ENCODE data around the gene ATP5MC3.

Gene ATP5MC3

DNA sequence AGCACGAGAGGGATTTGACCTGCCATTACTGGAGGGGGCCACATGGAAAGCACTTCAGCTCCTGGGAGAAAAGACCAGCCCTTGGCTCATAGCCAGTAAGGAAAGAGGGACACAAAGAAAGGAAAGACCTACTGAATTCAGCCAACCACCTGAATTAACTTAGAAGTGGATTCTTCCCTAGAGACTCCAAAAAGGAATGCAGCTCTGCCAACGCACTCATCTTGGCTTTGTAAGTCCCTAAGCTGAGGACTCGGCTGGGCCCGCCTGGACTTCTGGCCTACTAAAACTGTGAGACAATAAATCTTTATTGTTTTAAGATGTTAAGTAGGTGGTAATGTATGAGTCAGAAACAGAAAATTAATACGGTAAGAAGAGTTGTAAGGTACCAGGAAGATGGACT, 25.0 kb downstream of the ATP5MC3 start:
- H3K27ac ChIP-seq, result no peak overlapping the region
- TF ChIP-seq, protein P1, sequence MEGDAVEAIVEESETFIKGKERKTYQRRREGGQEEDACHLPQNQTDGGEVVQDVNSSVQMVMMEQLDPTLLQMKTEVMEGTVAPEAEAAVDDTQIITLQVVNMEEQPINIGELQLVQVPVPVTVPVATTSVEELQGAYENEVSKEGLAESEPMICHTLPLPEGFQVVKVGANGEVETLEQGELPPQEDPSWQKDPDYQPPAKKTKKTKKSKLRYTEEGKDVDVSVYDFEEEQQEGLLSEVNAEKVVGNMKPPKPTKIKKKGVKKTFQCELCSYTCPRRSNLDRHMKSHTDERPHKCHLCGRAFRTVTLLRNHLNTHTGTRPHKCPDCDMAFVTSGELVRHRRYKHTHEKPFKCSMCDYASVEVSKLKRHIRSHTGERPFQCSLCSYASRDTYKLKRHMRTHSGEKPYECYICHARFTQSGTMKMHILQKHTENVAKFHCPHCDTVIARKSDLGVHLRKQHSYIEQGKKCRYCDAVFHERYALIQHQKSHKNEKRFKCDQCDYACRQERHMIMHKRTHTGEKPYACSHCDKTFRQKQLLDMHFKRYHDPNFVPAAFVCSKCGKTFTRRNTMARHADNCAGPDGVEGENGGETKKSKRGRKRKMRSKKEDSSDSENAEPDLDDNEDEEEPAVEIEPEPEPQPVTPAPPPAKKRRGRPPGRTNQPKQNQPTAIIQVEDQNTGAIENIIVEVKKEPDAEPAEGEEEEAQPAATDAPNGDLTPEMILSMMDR (IDR thresholded peaks at IDR 0.05), result no peak

DNA sequence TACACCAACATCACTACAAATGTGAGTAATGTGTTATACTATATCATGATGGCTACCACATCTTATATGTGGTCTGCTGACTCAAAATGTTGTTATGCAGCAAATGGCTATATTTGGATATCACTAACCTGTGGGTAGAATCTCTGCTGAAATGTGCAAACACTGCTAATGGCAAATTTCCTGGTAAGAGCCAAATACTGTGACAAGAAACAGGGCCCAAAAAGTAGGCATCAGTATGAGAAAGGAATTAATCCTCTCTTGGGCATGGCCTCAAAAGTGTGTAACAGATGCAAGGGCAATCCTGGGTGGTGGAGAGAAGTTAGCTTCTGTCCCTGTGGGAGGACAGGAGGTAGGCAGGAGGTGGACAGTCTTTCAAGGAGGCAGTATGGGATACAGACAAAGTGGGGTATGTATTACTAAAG, 26.8 kb downstream of the ATP5MC3 start:
- Histone ChIP-seq H3K27me3 (ENCODE audit: control insufficient read depth, insufficient read depth, low read length) (no peaks in the 10 kb centered on the region), H3K4me3 (ENCODE audit: low read depth, low read length) (no peak overlapping the region), H3K27ac (no peak overlapping the region), H2AFZ (no peak overlapping the region), H3K9me3 (ENCODE audit: control insufficient read depth, low read length) (no peaks in the 10 kb centered on the region), H3K9ac (no peak overlapping the region), H3K79me2 (peaks cover 56% of the 10 kb centered on the region), H3K4me2 (ENCODE audit: low read length) (no peak overlapping the region), H3K4me1 (no peaks in the 10 kb centered on the region), H3K36me3 (ENCODE audit: control insufficient read depth, insufficient read depth, low read length) (no peaks in the 10 kb centered on the region)
- TF ChIP-seq, protein P1 (IDR thresholded peaks at IDR 0.05), result no peak

More for the DNA sequence above, 25.0 kb downstream of the ATP5MC3 start:
- H3K9me3 ChIP-seq (ENCODE audit: control insufficient read depth, low read length), result no peaks in the 10 kb centered on the region
- no peak overlapping the region for H2AFZ ChIP-seq
- H3K4me2 ChIP-seq (ENCODE audit: low read length), result no peak overlapping the region
- no peak overlapping the region for H3K9ac ChIP-seq
- no peaks in the 10 kb centered on the region for H3K27me3 ChIP-seq (ENCODE audit: control insufficient read depth, insufficient read depth, low read length)
- peaks cover 67% of the 10 kb centered on the region for H3K79me2 ChIP-seq
- no peak overlapping the region for H3K4me3 ChIP-seq (ENCODE audit: low read depth, low read length)
- no peaks in the 10 kb centered on the region for H3K36me3 ChIP-seq (ENCODE audit: control insufficient read depth, insufficient read depth, low read length)
- H3K4me1 ChIP-seq, result no peaks in the 10 kb centered on the region

DNA sequence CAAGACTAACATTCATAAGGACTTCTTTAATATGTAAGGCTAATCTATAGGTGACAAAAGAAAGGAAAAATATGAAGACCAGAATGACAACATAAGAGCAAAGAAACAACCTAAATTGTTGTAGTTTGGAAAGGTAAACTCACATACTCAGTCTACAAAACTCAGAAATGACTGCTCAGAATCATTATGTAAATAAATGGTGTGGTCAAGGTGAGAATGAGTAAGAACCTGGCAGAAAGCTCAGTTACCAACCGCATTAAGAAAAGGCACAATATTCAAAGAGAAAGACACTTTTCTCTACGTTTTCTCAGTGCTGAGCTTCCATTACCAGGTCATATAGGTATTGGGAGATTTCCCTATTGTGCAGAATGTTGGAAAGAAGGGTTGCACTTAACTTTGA, 29.3 kb downstream of the ATP5MC3 start:
- H3K36me3 ChIP-seq (ENCODE audit: control insufficient read depth, insufficient read depth, low read length), result no peaks in the 10 kb centered on the region
- peaks cover 10% of the 10 kb centered on the region for H3K4me1 ChIP-seq
- H3K9ac ChIP-seq, result no peak overlapping the region
- no peak overlapping the region for H3K4me2 ChIP-seq (ENCODE audit: low read length)
- H2AFZ ChIP-seq, result no peak overlapping the region
- H3K9me3 ChIP-seq (ENCODE audit: control insufficient read depth, low read length), result no peaks in the 10 kb centered on the region
- H3K4me3 ChIP-seq (ENCODE audit: low read depth, low read length), result no peak overlapping the region
- no peaks in the 10 kb centered on the region for H3K27me3 ChIP-seq (ENCODE audit: control insufficient read depth, insufficient read depth, low read length)
- no peak overlapping the region for H3K27ac ChIP-seq
- TF ChIP-seq, protein P1 (IDR thresholded peaks at IDR 0.05), result no peak
- peaks cover 49% of the 10 kb centered on the region for H3K79me2 ChIP-seq

DNA sequence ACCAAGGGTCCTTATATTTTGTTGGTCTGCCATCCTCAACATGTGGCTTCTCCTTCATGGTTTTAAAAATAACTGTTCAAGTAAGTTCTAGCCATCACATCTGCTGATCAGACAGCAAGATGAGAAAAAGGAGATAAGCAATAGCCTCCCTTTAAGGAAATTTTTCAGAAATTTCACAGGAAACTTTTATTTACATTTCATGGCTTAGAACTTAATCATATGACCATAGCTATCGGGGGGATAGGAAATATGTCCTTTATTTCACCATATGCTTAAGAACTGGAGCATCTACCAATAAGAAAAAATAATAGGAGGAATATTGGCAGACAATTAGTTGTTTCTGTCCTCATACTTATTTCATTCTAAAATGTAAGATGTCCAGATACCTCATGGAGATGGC, 29.7 kb downstream of the ATP5MC3 start:
- Histone ChIP-seq H3K4me1 (peaks cover 10% of the 10 kb centered on the region), H3K27ac (no peak overlapping the region), H3K9me3 (ENCODE audit: control insufficient read depth, low read length) (no peaks in the 10 kb centered on the region), H2AFZ (no peak overlapping the region), H3K27me3 (ENCODE audit: control insufficient read depth, insufficient read depth, low read length) (no peaks in the 10 kb centered on the region), H3K4me2 (ENCODE audit: low read length) (no peak overlapping the region), H3K4me3 (ENCODE audit: low read depth, low read length) (no peak overlapping the region), H3K79me2 (peaks cover 44% of the 10 kb centered on the region), H3K36me3 (ENCODE audit: control insufficient read depth, insufficient read depth, low read length) (no peaks in the 10 kb centered on the region), H3K9ac (no peak overlapping the region)
- TF ChIP-seq, protein P1 (IDR thresholded peaks at IDR 0.05), result no peak

DNA sequence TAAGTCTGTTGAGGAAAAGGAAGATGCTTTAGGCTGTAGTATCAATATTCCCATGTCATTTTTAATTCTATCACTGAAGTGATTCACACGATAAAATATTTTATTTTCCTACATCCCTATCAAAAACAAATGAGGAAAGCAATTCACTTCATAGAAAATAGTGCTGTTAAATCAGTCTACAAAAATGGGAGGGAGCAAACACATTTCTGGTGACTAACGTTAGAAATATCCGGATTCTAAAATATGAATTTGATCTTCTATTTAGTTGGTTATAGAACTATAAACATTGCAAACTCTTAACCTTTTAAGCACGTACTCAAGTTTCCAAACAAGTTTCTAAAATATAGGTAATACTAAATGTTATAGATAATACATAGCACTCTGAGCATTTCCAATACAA, 34.3 kb downstream of the ATP5MC3 start:
- Histone ChIP-seq H3K36me3 (ENCODE audit: control insufficient read depth, insufficient read depth, low read length) (no peaks in the 10 kb centered on the region), H3K4me3 (ENCODE audit: low read depth, low read length) (no peak overlapping the region), H3K4me1 (peaks cover 10% of the 10 kb centered on the region), H3K9me3 (ENCODE audit: control insufficient read depth, low read length) (no peaks in the 10 kb centered on the region), H2AFZ (no peak overlapping the region), H3K27ac (no peak overlapping the region), H3K4me2 (ENCODE audit: low read length) (no peak overlapping the region), H3K9ac (no peak overlapping the region), H3K27me3 (ENCODE audit: control insufficient read depth, insufficient read depth, low read length) (no peaks in the 10 kb centered on the region), H3K79me2 (peaks cover 25% of the 10 kb centered on the region)
- TF ChIP-seq, protein P1 (IDR thresholded peaks at IDR 0.05), result no peak

All from parathyroid adenoma (tissue), 2 donors.